Upper lobe of left lung (tissue), 6 donors: ENCODE data around the gene RASAL2. TPM values are rescaled to one million over a fixed set of nuclear protein-coding genes. Genes with fewer than 3 reads are reported as not detected.

Experiments
- ATAC-seq, 2 donors: fragments of 200-7000 bp; cut with Tn5 transposase; one replicate each; pipeline ENCODE4 v1.9.1; 2022; ENCODE audit warnings: mild to moderate bottlenecking in 2 of 2, moderate library complexity in 2 of 2; ENCODE audit not compliant: low FRiP score in 2 of 2
- DNase-seq, 2 donors: peaks; one replicate each; pipeline ENCODE4 v3.0.0-alpha.2; 2019 to 2020
- H3K27ac ChIP-seq, 4 donors: fragments of 200-600 bp; sonication (generic); one replicate each; pipeline ENCODE4 v1.5.1; 2016 to 2019
- H3K27me3 ChIP-seq, 4 donors: fragments of 200-600 bp; sonication (generic); one replicate each; pipeline ENCODE4 v1.5.1; 2017 to 2019
- H3K36me3 ChIP-seq, 4 donors: fragments of 200-600 bp; sonication (generic); one replicate each; pipeline ENCODE4 v1.5.1; 2016 to 2019
- H3K4me1 ChIP-seq, 4 donors: fragments of 200-600 bp; sonication (generic); one replicate each; pipeline ENCODE4 v1.5.1; 2018 to 2019
- H3K4me3 ChIP-seq, 4 donors: fragments of 200-600 bp; sonication (generic); one replicate each; pipeline ENCODE4 v1.5.1; 2017 to 2019; ENCODE audit warnings: mild to moderate bottlenecking in 2 of 4, moderate library complexity in 1 of 4
- H3K9me3 ChIP-seq, 4 donors: fragments of 200-600 bp; sonication (generic); one replicate each; pipeline ENCODE4 v1.5.1; 2018 to 2019
- EP300 ChIP-seq, 4 donors: sonication (generic); formaldehyde crosslinking; IDR thresholded peaks; one replicate each; pipeline ENCODE4 v1.5.1; 2017; ENCODE audit warnings: antibody characterized with exemption in 4 of 4, control low read depth in 2 of 4
- POLR2A ChIP-seq, 4 donors: fragments of 450-650 bp; IDR thresholded peaks; one replicate each; pipeline ENCODE4 v1.5.1; 2016 to 2017; ENCODE audit warnings: antibody characterized with exemption in 4 of 4, mild to moderate bottlenecking in 2 of 4
- POLR2AphosphoS5 ChIP-seq, 2 donors: sonication (generic); formaldehyde crosslinking; IDR thresholded peaks; one replicate each; pipeline ENCODE4 v1.5.1; 2017; ENCODE audit warnings: antibody characterized with exemption in 2 of 2
- WGBS, 2 donors: methylation state at CpG; one replicate each; pipeline ENCODE4 v1.1.5; 2017 to 2018; 5-methylcytosine and 5-hydroxymethylcytosine counted together
- total RNA-seq, 6 donors: library from RNA; depleted of rRNA in 4 of 6; stranded (reverse); fragments of >200 nt in 4 of 6; gene quantifications; one replicate each; pipeline versions ENCODE4 v1.1.0 to v1.2.1, GENCODE V29; 2016 to 2021
- TF ChIP-seq, protein P1 (sequence below), 6 experiments: fragments of 450-650 bp in 4 of 6; fragments of 200-600 bp in 2 of 6; sonication (generic) in 2 of 6; IDR thresholded peaks; one replicate each; pipeline ENCODE4 v1.5.1; 2016 to 2019; ENCODE audit warnings: antibody characterized with exemption in 6 of 6
- donor health status: DM: no; HTN: no; CAD: no; lungs with moderate emphysema.
- donor health status: DM: no; HTN: yes; CAD: no; lungs with severe emphysema.

Gene RASAL2
- total RNA-seq, 6 donors from 2014 or later, result 24.7 to 59.0 (median 41.6) TPM

DNA sequence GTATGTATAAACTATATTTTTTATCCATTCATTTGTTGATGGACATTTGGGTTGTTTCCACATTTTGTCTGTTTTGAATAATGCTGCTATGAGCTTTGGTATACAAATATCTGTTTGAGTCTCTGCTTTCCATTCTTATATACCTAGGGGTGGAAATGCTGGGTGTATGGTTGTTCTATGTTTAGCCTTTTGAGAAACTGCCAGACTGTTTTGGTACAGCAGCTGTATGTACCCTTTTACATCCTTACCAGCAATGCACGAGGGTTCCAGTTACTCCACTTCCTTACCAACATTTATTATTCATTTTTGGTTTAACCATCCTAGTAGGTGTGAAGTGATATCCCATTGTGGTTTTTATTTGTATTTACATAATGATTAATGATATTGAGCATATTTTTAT lies 13.9 kb downstream of the RASAL2 start:
- no peak for ATAC-seq
- Histone ChIP-seq H3K27ac (no peak overlapping the region), H3K9me3 (no peaks in the 10 kb centered on the region), H3K27me3 (no peaks in the 10 kb centered on the region), H3K4me1 (peaks cover 0 to 7% (median 0%) of the 10 kb centered on the region in 4 donors), H3K4me3 (no peak overlapping the region), H3K36me3 (no peaks in the 10 kb centered on the region)
- 56 to 60% methylated on average over 1 of the region's 1 CpG for WGBS, 2 donors
- TF ChIP-seq, protein P1, sequence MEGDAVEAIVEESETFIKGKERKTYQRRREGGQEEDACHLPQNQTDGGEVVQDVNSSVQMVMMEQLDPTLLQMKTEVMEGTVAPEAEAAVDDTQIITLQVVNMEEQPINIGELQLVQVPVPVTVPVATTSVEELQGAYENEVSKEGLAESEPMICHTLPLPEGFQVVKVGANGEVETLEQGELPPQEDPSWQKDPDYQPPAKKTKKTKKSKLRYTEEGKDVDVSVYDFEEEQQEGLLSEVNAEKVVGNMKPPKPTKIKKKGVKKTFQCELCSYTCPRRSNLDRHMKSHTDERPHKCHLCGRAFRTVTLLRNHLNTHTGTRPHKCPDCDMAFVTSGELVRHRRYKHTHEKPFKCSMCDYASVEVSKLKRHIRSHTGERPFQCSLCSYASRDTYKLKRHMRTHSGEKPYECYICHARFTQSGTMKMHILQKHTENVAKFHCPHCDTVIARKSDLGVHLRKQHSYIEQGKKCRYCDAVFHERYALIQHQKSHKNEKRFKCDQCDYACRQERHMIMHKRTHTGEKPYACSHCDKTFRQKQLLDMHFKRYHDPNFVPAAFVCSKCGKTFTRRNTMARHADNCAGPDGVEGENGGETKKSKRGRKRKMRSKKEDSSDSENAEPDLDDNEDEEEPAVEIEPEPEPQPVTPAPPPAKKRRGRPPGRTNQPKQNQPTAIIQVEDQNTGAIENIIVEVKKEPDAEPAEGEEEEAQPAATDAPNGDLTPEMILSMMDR (IDR thresholded peaks at IDR 0.05), result no peak
- no peak for TF ChIP-seq EP300 (IDR thresholded peaks at IDR 0.05)
- no peak for TF ChIP-seq POLR2AphosphoS5 (IDR thresholded peaks at IDR 0.05)
- no peak for TF ChIP-seq POLR2A (IDR thresholded peaks at IDR 0.05)
- no peak for DNase-seq

DNA sequence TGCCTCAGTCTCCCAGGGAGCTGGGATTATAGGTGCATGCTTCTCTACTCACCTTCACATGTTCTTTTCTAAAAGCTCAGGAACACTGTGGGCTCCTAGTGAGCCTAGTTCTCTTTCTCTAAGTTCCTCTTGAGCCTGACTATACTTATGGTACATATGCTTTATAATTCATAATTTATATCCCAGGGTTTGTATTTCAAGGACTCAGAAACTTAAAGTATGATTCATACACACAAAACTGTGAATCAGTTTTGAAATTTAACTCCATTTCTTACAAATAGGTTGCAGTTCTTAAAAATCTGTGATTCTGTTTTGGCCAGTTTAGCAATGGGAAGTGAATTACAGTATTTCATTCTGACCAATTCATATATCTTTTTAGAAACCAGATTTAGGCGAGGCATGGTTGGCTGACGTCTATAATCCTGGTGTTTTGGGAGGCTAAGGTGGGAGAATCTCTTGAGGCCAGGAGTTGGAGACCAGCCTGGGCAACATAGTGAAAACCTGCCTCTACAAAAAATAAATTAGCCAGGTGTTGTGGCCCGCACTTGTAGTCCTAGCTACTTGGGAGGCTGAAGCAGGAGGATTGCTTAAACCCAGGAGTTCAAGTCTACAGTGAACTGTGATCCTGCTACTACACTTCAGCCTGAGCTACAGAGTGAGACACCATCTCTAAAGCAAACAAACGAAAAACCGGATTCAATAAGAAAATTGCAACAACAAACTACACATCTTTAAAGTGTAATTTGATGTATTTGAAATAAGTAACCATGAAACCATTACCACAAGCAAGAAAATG lies 15.6 kb downstream of the RASAL2 start:
- H3K36me3 ChIP-seq, result no peaks in the 10 kb centered on the region
- WGBS, 2 donors, result 87 to 88% methylated on average over 5 of the region's 5 CpGs
- DNase-seq, result no peak
- ATAC-seq, result no peak
- peaks cover 0 to 7% (median 0%) of the 10 kb centered on the region in 4 donors for H3K4me1 ChIP-seq
- no peak overlapping the region for H3K27ac ChIP-seq
- no peaks in the 10 kb centered on the region for H3K9me3 ChIP-seq
- no peak overlapping the region for H3K4me3 ChIP-seq
- no peak for TF ChIP-seq POLR2A (IDR thresholded peaks at IDR 0.05)
- TF ChIP-seq EP300 (IDR thresholded peaks at IDR 0.05), result no peak
- TF ChIP-seq, protein P1 (IDR thresholded peaks at IDR 0.05), result no peak
- TF ChIP-seq POLR2AphosphoS5 (IDR thresholded peaks at IDR 0.05), result no peak
- H3K27me3 ChIP-seq, result no peaks in the 10 kb centered on the region

DNA sequence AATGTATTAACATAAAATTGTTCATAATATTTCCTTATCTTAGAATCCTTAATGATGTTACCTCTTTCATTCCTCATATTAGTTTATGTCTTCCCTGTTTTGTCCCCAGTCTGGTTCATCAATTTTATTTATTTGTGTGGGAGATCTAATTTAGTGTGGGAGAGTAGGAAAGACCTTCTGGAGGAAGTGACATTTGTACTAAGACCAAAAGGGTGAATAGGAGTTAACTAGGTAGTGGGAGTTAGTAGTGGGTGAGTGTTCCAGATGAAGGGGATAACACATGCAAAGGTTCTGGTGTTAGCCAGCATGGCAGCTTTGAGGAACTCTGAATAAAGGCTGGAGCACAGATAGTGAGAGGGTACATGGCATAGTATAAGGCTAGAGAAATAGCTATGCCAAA lies 21.4 kb downstream of the RASAL2 start:
- no peak for ATAC-seq
- Histone ChIP-seq H3K9me3 (no peaks in the 10 kb centered on the region), H3K27ac (no peak overlapping the region), H3K4me3 (no peak overlapping the region), H3K4me1 (no peaks in the 10 kb centered on the region), H3K36me3 (no peaks in the 10 kb centered on the region), H3K27me3 (no peaks in the 10 kb centered on the region)
- no peak for DNase-seq
- no peak for TF ChIP-seq POLR2AphosphoS5 (IDR thresholded peaks at IDR 0.05)
- TF ChIP-seq, protein P1 (IDR thresholded peaks at IDR 0.05), result no peak
- TF ChIP-seq POLR2A (IDR thresholded peaks at IDR 0.05), result no peak
- no peak for TF ChIP-seq EP300 (IDR thresholded peaks at IDR 0.05)

DNA sequence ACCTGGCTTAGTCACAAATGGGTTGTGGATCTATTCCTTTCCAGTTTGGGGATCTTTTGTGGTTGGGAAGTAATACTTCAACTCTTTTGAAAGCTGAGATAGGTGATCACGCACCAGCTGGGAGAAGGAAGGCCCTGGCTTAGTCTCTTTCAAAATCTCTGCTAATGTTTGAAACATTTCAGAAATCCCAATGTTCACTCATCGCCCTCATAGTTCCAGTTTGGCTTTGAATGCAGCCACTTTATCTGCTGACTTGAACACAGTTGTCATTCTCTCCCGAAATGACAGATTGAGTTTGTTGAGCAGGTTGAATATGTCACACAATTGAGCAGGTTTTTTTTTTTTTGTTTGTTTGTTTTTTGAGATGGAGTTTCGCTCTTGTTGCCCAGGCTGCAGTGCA lies 24.6 kb downstream of the RASAL2 start:
- Histone ChIP-seq H3K27ac (no peak overlapping the region), H3K4me1 (no peaks in the 10 kb centered on the region), H3K9me3 (no peaks in the 10 kb centered on the region), H3K27me3 (no peaks in the 10 kb centered on the region), H3K4me3 (no peak overlapping the region), H3K36me3 (no peaks in the 10 kb centered on the region)
- ATAC-seq, result no peak
- TF ChIP-seq POLR2AphosphoS5 (IDR thresholded peaks at IDR 0.05), result no peak
- TF ChIP-seq EP300 (IDR thresholded peaks at IDR 0.05), result no peak
- TF ChIP-seq POLR2A (IDR thresholded peaks at IDR 0.05), result no peak
- TF ChIP-seq, protein P1 (IDR thresholded peaks at IDR 0.05), result no peak
- no peak for DNase-seq
- 92 to 93% methylated on average over 4 of the region's 4 CpGs for WGBS, 2 donors

- H3K27me3 ChIP-seq, result no peaks in the 10 kb centered on the region
- no peak overlapping the region for H3K4me3 ChIP-seq
- H3K27ac ChIP-seq, result no peak overlapping the region
- 70 to 75% methylated on average over 5 of the region's 5 CpGs for WGBS, 2 donors
- TF ChIP-seq EP300 (IDR thresholded peaks at IDR 0.05) (no peak), POLR2AphosphoS5 (IDR thresholded peaks at IDR 0.05) (no peak), POLR2A (IDR thresholded peaks at IDR 0.05) (no peak)
- TF ChIP-seq, protein P1 (IDR thresholded peaks at IDR 0.05), result no peak
- H3K4me1 ChIP-seq, result peaks cover 0 to under 1% (median 0%) of the 10 kb centered on the region in 4 donors
- H3K36me3 ChIP-seq, result no peaks in the 10 kb centered on the region
- ATAC-seq, result peak in 1 of 2 donors; percentile 73
- no peak for DNase-seq
- no peaks in the 10 kb centered on the region for H3K9me3 ChIP-seq
Measured at GRCh38 chr1:178119628-178120027, 25.7 kb downstream of the RASAL2 start.
